ENCODE data around the gene SLC12A8.

SLC12A8 gene

GRCh38 chr3:125051205-125051604, 161.3 kb downstream of the SLC12A8 start:
- DNase-seq = no peak

- DNase-seq = no peak
Measured at GRCh38 chr3:125050488-125051090, 162.0 kb downstream of the SLC12A8 start.

- no peak for DNase-seq
Measured at GRCh38 chr3:125048282-125048681, 164.3 kb downstream of the SLC12A8 start.

- DNase-seq = no peak
Measured at GRCh38 chr3:125045965-125046364, 166.6 kb downstream of the SLC12A8 start.

GRCh38 chr3:125045194-125045593, 167.4 kb downstream of the SLC12A8 start:
- DNase-seq = no peak

- DNase-seq = no peak
Measured at GRCh38 chr3:125043599-125044151, 168.9 kb downstream of the SLC12A8 start.

GRCh38 chr3:125042725-125043406, 169.7 kb downstream of the SLC12A8 start:
- no peak for DNase-seq

- no peak for DNase-seq
Measured at GRCh38 chr3:125039131-125040100, 173.1 kb downstream of the SLC12A8 start.

- no peak for DNase-seq
Measured at GRCh38 chr3:125037498-125038150, 174.9 kb downstream of the SLC12A8 start.

- DNase-seq = no peak
Measured at GRCh38 chr3:125035217-125035616, 177.3 kb downstream of the SLC12A8 start.

GRCh38 chr3:125033616-125034015, 178.9 kb downstream of the SLC12A8 start:
- no peak for DNase-seq

- DNase-seq = no peak
Measured at GRCh38 chr3:125033135-125033534, 179.4 kb downstream of the SLC12A8 start.

GRCh38 chr3:125032683-125033082, 179.9 kb downstream of the SLC12A8 start:
- no peak for DNase-seq

All from NCI-H526 (cell line).